ENCODE results near the gene RPL39. TPM values are rescaled to one million over a fixed set of nuclear protein-coding genes. Genes with fewer than 3 reads are reported as not detected.
"Not testable (repeated sequence)": the region's sequence is repeated elsewhere in the genome, so short reads cannot be mapped to it uniquely, and the experiment has no call there.

Gene RPL39
- 1,000 to 10,000 TPM; 1,267 to 1,593 TPM for total RNA-seq

DNA sequence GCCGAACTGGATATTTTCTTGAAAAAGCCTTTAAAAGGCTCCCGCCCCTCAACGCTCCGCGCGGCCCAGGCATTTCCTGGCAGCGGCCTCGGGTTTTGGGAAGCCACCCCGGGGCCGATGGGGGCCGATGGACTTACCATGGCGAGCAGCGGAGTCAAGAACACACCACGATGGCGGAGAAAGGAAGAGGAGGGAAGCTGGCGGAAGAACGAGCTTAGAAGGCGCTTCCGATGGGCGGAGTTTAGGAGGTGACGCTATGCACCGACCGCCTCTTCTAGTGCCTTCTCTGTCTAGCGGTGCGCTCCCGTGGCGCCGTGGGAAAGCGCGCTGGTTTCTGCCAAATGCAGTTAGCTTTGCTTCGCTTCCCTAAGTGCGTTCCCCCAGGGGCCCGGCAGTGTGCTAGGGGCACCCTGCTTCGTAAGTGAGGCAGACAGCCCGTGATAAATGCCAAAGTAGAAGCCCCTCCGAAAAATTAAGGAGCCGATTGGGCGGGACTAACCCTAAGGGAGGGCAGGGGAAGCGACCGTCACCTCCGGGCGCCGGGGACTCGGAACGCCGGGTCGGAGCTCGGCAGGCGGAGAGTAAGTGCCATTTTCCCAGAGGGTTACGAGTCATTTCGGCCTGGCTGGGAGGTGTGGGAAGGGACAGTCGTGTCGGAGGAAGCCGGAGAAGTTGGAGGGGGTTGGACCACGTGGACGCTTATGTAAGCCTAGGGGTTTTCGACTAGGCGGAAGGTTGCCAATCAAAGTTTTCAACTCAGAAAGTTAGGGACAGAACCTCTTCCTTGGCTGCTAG is at the start of gene RPL39:
TSS of gene RPL39 (minus strand) at position 194 of the 795 bp plus-strand sequence. CDS start at position 140, 54 bp downstream.
- Histone ChIP-seq H3K4me3 (peak within 1 kb of the TSS; percentile 60), H3K4me1 (peaks cover 4% of the 10 kb centered on the region), H3K9ac (ENCODE audit: low read depth in 2 of 2, low read length in 2 of 2) (peak within 1 kb of the TSS; percentile 79 to 86), H3K27ac (peak within 1 kb of the TSS; percentile 87), H3K9me3 (no peaks in the 10 kb centered on the region), H3K27me3 (no peaks in the 10 kb centered on the region), H3K36me3 (no peaks in the 10 kb centered on the region)
- intact Hi-C loops (cut with DNase I): loop anchor here (5.0 kb wide), 1 partner anchor 76 kb away; no protein-coding TSS in a partner anchor
- DNase-seq: peak; percentile 82
- TF ChIP-seq, protein P1, sequence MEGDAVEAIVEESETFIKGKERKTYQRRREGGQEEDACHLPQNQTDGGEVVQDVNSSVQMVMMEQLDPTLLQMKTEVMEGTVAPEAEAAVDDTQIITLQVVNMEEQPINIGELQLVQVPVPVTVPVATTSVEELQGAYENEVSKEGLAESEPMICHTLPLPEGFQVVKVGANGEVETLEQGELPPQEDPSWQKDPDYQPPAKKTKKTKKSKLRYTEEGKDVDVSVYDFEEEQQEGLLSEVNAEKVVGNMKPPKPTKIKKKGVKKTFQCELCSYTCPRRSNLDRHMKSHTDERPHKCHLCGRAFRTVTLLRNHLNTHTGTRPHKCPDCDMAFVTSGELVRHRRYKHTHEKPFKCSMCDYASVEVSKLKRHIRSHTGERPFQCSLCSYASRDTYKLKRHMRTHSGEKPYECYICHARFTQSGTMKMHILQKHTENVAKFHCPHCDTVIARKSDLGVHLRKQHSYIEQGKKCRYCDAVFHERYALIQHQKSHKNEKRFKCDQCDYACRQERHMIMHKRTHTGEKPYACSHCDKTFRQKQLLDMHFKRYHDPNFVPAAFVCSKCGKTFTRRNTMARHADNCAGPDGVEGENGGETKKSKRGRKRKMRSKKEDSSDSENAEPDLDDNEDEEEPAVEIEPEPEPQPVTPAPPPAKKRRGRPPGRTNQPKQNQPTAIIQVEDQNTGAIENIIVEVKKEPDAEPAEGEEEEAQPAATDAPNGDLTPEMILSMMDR (IDR thresholded peaks at IDR 0.05): no peak

DNA sequence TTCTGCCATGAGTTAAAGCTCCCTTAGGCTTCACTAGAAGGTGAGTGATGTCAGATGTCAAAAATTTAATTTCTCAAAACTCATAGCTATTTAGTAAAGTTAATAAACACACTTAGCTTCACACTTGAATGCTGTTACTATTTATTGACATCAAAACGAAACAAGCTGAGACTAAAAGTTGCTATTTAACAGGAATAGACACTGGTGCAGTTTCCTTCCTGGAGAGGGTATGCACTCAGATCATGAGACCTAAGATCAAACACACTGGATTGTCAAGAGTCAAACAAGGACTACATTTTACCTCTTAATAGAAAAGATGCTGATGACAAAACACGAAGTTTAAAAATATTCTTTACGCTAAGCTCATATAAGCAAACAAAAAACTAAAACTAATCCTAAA is 42.5 kb upstream of the RPL39 start:
- no peak overlapping the region for H3K4me3 ChIP-seq
- intact Hi-C loops (cut with DNase I): no loop called here
- H3K27me3 ChIP-seq: no peaks in the 10 kb centered on the region
- H3K9me3 ChIP-seq: no peaks in the 10 kb centered on the region
- H3K27ac ChIP-seq: no peak overlapping the region
- H3K4me1 ChIP-seq: no peaks in the 10 kb centered on the region
- H3K9ac ChIP-seq (ENCODE audit: low read depth in 2 of 2, low read length in 2 of 2): no peak overlapping the region
- H3K36me3 ChIP-seq: no peaks in the 10 kb centered on the region
- TF ChIP-seq, protein P1 (IDR thresholded peaks at IDR 0.05): no peak
- no peak for DNase-seq

DNA sequence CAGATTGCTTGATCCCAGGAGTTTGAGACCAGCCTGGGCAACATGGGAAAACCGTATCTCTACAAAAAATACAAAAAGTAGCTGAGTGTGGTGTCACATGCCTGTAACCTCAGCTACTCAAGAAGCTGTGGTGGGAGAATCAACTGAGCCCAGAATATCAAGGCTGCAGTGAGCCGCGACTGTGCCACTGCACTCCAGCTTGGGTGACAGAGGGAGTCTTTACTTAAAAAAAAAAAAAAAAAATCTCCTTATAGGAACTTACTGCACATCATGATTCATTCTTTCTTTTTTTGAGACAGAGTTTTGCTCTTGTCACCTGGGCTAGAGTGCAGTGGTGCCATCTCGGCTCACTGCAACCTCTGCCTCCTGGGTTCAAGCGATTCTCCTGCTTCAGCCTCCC is 37.0 kb upstream of the RPL39 start:
- DNase-seq: no peak
- intact Hi-C loops (cut with DNase I): no loop called here
- Histone ChIP-seq H3K9ac (ENCODE audit: low read depth in 2 of 2, low read length in 2 of 2) (no peak overlapping the region), H3K27ac (no peak overlapping the region), H3K4me1 (no peaks in the 10 kb centered on the region), H3K9me3 (no peaks in the 10 kb centered on the region), H3K27me3 (no peaks in the 10 kb centered on the region), H3K36me3 (no peaks in the 10 kb centered on the region), H3K4me3 (no peak overlapping the region)
- TF ChIP-seq, protein P1 (IDR thresholded peaks at IDR 0.05): no peak

DNA sequence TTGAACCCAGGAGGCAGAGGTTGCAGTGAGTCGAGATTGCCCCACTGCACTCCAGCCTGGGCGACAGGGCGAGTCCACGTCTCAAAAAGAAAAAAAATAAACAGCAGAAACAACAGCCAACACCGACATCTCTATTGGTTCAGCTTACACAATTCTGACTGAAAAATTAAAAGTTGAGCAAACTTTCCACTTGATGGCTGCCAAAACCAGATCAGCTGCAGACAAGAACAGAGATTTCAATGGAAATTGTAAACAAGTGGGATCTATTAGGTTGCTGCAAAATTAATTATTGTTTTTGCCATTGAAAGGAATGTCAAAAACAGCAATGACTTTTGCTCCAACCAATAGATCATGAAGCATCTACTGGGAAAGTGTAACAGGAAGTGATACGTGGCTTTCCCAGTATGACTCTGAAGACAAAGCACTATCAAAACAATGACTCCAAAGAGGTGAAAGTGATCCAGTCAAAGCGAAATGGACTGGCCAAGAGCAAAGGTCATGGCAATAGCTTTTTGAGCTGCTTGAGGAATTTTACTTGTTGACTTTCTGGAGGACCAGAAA is 35.0 kb upstream of the RPL39 start:
- H3K9me3 ChIP-seq: no peaks in the 10 kb centered on the region
- H3K36me3 ChIP-seq: no peaks in the 10 kb centered on the region
- no peak overlapping the region for H3K9ac ChIP-seq (ENCODE audit: low read depth in 2 of 2, low read length in 2 of 2)
- no peaks in the 10 kb centered on the region for H3K27me3 ChIP-seq
- H3K4me3 ChIP-seq: no peak overlapping the region
- DNase-seq: no peak
- no peaks in the 10 kb centered on the region for H3K4me1 ChIP-seq
- H3K27ac ChIP-seq: no peak overlapping the region
- TF ChIP-seq, protein P1 (IDR thresholded peaks at IDR 0.05): no peak
- intact Hi-C loops (cut with DNase I): no loop called here

DNA sequence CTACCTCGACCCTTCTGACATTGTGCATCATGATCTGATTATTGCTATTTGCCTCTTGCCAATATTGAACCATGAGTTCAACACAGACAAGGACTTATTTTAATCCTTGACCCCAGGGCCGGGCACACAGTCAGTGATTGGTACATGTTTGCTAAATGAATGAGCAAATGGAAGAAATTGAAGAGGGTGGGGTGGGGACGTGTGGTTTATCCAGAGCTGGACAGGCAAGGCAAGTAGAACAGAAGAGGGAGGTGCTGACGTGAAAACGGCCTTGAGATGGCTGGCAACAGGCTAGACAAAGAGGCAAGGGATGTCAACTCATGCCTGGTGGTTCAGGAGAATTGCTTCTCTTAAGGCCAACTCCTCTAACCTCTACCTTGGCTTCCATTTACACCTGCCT is 32.8 kb upstream of the RPL39 start:
- H3K4me1 ChIP-seq; H3K27ac ChIP-seq; DNase-seq; H3K9ac ChIP-seq (ENCODE audit: low read depth in 2 of 2, low read length in 2 of 2); H3K4me3 ChIP-seq; H3K9me3 ChIP-seq; H3K36me3 ChIP-seq; intact Hi-C loops (cut with DNase I); H3K27me3 ChIP-seq: not testable (repeated sequence)

DNA sequence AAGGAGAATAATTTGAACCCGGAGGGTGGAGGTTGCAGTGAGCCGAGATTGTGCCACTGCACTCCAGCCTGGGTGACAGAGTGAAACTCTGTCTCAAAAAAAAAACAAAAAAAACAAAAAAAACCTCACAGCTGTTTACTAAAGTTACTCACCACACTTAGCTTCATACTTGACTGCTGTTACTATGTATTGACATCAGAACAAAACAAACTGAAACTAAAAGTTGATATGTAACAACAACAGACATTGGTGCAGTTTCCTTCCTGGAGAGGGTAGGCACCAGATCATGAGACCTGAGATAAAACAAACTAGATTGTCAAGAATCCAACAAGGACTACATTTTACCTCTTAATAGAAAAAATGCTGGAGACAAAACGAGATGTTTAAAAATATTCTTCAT is 30.3 kb upstream of the RPL39 start:
- H3K27me3 ChIP-seq; intact Hi-C loops (cut with DNase I); H3K36me3 ChIP-seq; H3K4me1 ChIP-seq; H3K9me3 ChIP-seq; H3K9ac ChIP-seq (ENCODE audit: low read depth in 2 of 2, low read length in 2 of 2); DNase-seq; H3K27ac ChIP-seq; H3K4me3 ChIP-seq: not testable (repeated sequence)
